Testis (tissue), 2 donors: ENCODE data around the gene PIEZO2.

Experiments used
- POLR2A ChIP-seq: fragments of 450-650 bp; IDR thresholded peaks from one replicate; pipeline ENCODE4 v1.6.1; 2017; ENCODE audit warnings: antibody characterized with exemption, mild to moderate bottlenecking, moderate library complexity
- TF ChIP-seq, protein P1 (sequence below), 3 experiments: fragments of 450-650 bp in 2 of 3; fragments of 200-600 bp in 1 of 3; sonication (generic) in 1 of 3; IDR thresholded peaks; one replicate each; pipeline ENCODE4 v1.5.1; 2016 to 2019; ENCODE audit warnings: antibody characterized with exemption in 3 of 3, mild to moderate bottlenecking in 2 of 3, moderate library complexity in 1 of 3

DNA sequence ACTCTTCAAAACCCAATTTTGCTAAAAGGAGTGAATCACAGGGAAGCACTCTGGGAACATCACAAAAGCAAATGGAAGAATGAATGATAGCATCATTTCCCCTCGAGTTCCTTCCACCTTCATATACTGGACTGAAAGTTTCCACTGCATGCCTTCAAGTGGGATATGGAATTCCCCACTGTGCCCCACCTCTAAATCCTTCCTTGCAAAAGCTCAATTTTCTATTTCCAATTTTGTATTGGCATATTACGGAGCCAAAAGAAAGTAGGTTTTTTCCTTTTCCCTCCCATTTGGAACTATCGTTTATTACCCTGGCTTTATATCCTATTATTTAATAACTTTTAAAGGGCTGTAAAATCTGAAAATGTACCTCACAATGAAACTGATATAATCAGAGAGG, 149.3 kb downstream of the PIEZO2 start:
- TF ChIP-seq, protein P1, sequence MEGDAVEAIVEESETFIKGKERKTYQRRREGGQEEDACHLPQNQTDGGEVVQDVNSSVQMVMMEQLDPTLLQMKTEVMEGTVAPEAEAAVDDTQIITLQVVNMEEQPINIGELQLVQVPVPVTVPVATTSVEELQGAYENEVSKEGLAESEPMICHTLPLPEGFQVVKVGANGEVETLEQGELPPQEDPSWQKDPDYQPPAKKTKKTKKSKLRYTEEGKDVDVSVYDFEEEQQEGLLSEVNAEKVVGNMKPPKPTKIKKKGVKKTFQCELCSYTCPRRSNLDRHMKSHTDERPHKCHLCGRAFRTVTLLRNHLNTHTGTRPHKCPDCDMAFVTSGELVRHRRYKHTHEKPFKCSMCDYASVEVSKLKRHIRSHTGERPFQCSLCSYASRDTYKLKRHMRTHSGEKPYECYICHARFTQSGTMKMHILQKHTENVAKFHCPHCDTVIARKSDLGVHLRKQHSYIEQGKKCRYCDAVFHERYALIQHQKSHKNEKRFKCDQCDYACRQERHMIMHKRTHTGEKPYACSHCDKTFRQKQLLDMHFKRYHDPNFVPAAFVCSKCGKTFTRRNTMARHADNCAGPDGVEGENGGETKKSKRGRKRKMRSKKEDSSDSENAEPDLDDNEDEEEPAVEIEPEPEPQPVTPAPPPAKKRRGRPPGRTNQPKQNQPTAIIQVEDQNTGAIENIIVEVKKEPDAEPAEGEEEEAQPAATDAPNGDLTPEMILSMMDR (IDR thresholded peaks at IDR 0.05), result no peak
- TF ChIP-seq POLR2A, result no peak
